NK-92 (cell line): ENCODE results near the gene CIAO1.
"Not testable (repeated sequence)": the region's sequence is repeated elsewhere in the genome, so short reads cannot be mapped to it uniquely, and the experiment has no call there.

ENCODE experiments used
- DNase-seq: peaks from one replicate; lab custom pipeline; 2025; ENCODE audit not compliant: unreplicated experiment; lab: John Stamatoyannopoulos, UW

CIAO1 gene

GRCh38 chr2:96274355-96275056 is 8.5 kb downstream of the CIAO1 start:
- DNase-seq, result no peak

- no peak for DNase-seq
Measured at GRCh38 chr2:96276787-96277499, 10.9 kb downstream of the CIAO1 start.

GRCh38 chr2:96287273-96287856 is 21.3 kb downstream of the CIAO1 start:
- DNase-seq, result no peak

- DNase-seq, result no peak
Measured at GRCh38 chr2:96291751-96292150, 25.7 kb downstream of the CIAO1 start.

- not testable (repeated sequence) for DNase-seq
Measured at GRCh38 chr2:96294271-96294670, 28.2 kb downstream of the CIAO1 start.

GRCh38 chr2:96296925-96297324 is 30.9 kb downstream of the CIAO1 start:
- no peak for DNase-seq

- DNase-seq, result no peak
Measured at GRCh38 chr2:96301865-96302264, 35.8 kb downstream of the CIAO1 start.

- DNase-seq, result no peak
Measured at GRCh38 chr2:96304606-96305005, 38.6 kb downstream of the CIAO1 start.

GRCh38 chr2:96305091-96305978 is 39.3 kb downstream of the CIAO1 start, which contains the start of gene SNRNP200:
SNRNP200 (minus strand) TSS chr2:96305546; CDS start chr2:96305437, 109 bp downstream.
- DNase-seq, result peak; percentile 43

- no peak for DNase-seq
Measured at GRCh38 chr2:96305979-96306308, 39.9 kb downstream of the CIAO1 start.

GRCh38 chr2:96306370-96306769 is 40.3 kb downstream of the CIAO1 start:
- no peak for DNase-seq

GRCh38 chr2:96308248-96308647 is 42.2 kb downstream of the CIAO1 start:
- DNase-seq, result no peak

GRCh38 chr2:96315005-96315399 is 49.0 kb downstream of the CIAO1 start:
- no peak for DNase-seq

GRCh38 chr2:96315400-96316071 is 49.5 kb downstream of the CIAO1 start:
- DNase-seq, result no peak

- no peak for DNase-seq
Measured at GRCh38 chr2:96316999-96317398, 51.0 kb downstream of the CIAO1 start.

- DNase-seq, result no peak
Measured at GRCh38 chr2:96317584-96317997, 51.6 kb downstream of the CIAO1 start.

- no peak for DNase-seq
Measured at GRCh38 chr2:96318723-96319122, 52.7 kb downstream of the CIAO1 start.

- DNase-seq, result no peak
Measured at GRCh38 chr2:96319396-96319795, 53.4 kb downstream of the CIAO1 start.

GRCh38 chr2:96320326-96320725 is 54.3 kb downstream of the CIAO1 start:
- no peak for DNase-seq

GRCh38 chr2:96320728-96321622 is 55.0 kb downstream of the CIAO1 start:
- no peak for DNase-seq
